Liver (tissue), 9 donors: ENCODE data around the gene GADL1. TPM values are rescaled to one million over a fixed set of nuclear protein-coding genes. Genes with fewer than 3 reads are reported as not detected.

ENCODE experiments used
- DNase-seq: peaks from one replicate; pipeline ENCODE4 v3.0.0-alpha.2; 2017; ENCODE audit warnings: low spot score
- H3K27ac ChIP-seq, 2 donors: one replicate each; pipeline ENCODE4 v1.7.0; 2013; ENCODE audit warnings: inconsistent platforms in 2 of 2, low read length in 2 of 2, control low read depth in 1 of 2, low read depth in 1 of 2, mild to moderate bottlenecking in 1 of 2
- H3K27me3 ChIP-seq, 4 donors: one replicate each; pipeline versions ENCODE4 v1.6.1 to v1.7.0; 2013; ENCODE audit warnings: low read length in 3 of 4, inconsistent platforms in 1 of 4, mild to moderate bottlenecking in 1 of 4, moderate library complexity in 1 of 4; ENCODE audit not compliant: control insufficient read depth in 4 of 4, insufficient read depth in 4 of 4
- H3K36me3 ChIP-seq, 4 donors: one replicate each; pipeline versions ENCODE4 v1.6.1 to v1.7.0; 2013; ENCODE audit warnings: low read length in 3 of 4, mild to moderate bottlenecking in 3 of 4, low read depth in 1 of 4, moderate library complexity in 1 of 4; ENCODE audit not compliant: control insufficient read depth in 4 of 4, insufficient read depth in 3 of 4
- H3K4me1 ChIP-seq, 4 donors: one replicate each; pipeline versions ENCODE4 v1.6.1 to v1.7.0; 2013; ENCODE audit warnings: low read length in 3 of 4, mild to moderate bottlenecking in 3 of 4, moderate library complexity in 1 of 4; ENCODE audit not compliant: control insufficient read depth in 4 of 4, insufficient read depth in 4 of 4
- H3K4me3 ChIP-seq, 3 donors: one replicate each; pipeline versions ENCODE4 v1.6.1 to v1.7.0; 2013; ENCODE audit warnings: low read length in 3 of 3, control low read depth in 1 of 3, low read depth in 1 of 3, mild to moderate bottlenecking in 1 of 3
- H3K9ac ChIP-seq, 2 donors: one replicate each; pipeline ENCODE4 v1.7.0; 2013; ENCODE audit warnings: low read length in 2 of 2, mild to moderate bottlenecking in 2 of 2, moderate library complexity in 2 of 2, control low read depth in 1 of 2, low read depth in 1 of 2
- H3K9me3 ChIP-seq, 4 donors: one replicate each; pipeline versions ENCODE4 v1.6.1 to v1.7.0; 2013; ENCODE audit warnings: low read length in 3 of 4; ENCODE audit not compliant: control insufficient read depth in 4 of 4
- ATF3 ChIP-seq: IDR thresholded peaks from 2 replicates; pipeline ENCODE4 v1.6.1; 2016; ENCODE audit warnings: antibody characterized with exemption
- CTCF ChIP-seq: fragments of 150-350 bp; IDR thresholded peaks from 2 replicates; pipeline ENCODE4 v1.5.1; 2017; ENCODE audit warnings: improper control_type of control experiment, low read depth, low read length; ENCODE audit not compliant: missing input control
- EGR1 ChIP-seq, 2 donors: IDR thresholded peaks; 2 replicates each; pipeline ENCODE4 v1.6.1; 2016 to 2018; ENCODE audit warnings: antibody characterized with exemption in 2 of 2, low read depth in 2 of 2
- FOXA1 ChIP-seq: IDR thresholded peaks from 2 replicates; pipeline ENCODE4 v1.6.1; 2016; ENCODE audit warnings: antibody characterized with exemption
- FOXA2 ChIP-seq: IDR thresholded peaks from 2 replicates; pipeline ENCODE4 v1.6.1; 2016; ENCODE audit warnings: antibody characterized with exemption
- GABPA ChIP-seq, 2 donors: IDR thresholded peaks in 1 of 2; conservative IDR thresholded peaks in 1 of 2; 2 replicates each; pipeline ENCODE4 v1.6.1; 2016; ENCODE audit warnings: antibody characterized with exemption in 2 of 2, mild to moderate bottlenecking in 1 of 2, moderate library complexity in 1 of 2
- HNF4A ChIP-seq, 2 donors: conservative IDR thresholded peaks; 2 replicates each; pipeline ENCODE4 v1.6.1; 2016; ENCODE audit warnings: antibody characterized with exemption in 2 of 2, mild to moderate bottlenecking in 2 of 2
- HNF4G ChIP-seq: IDR thresholded peaks from 2 replicates; pipeline ENCODE4 v1.6.1; 2016; ENCODE audit warnings: antibody characterized with exemption
- JUND ChIP-seq, 2 donors: IDR thresholded peaks; 2 replicates each; pipeline ENCODE4 v1.6.1; 2016; ENCODE audit warnings: antibody characterized with exemption in 2 of 2
- NR2F2 ChIP-seq: IDR thresholded peaks from 2 replicates; pipeline ENCODE4 v1.6.1; 2016; ENCODE audit warnings: antibody characterized with exemption
- RAD21 ChIP-seq, 2 donors: IDR thresholded peaks; 2 replicates each; pipeline ENCODE4 v1.6.1; 2016; ENCODE audit warnings: antibody characterized with exemption in 2 of 2, mild to moderate bottlenecking in 2 of 2
- REST ChIP-seq: IDR thresholded peaks from 2 replicates; pipeline ENCODE4 v1.6.1; 2016; ENCODE audit warnings: antibody characterized with exemption, mild to moderate bottlenecking
- RXRA ChIP-seq, 2 donors: IDR thresholded peaks; 2 replicates each; pipeline ENCODE4 v1.6.1; 2017 to 2018; ENCODE audit warnings: antibody characterized with exemption in 2 of 2, mild to moderate bottlenecking in 1 of 2
- SP1 ChIP-seq: IDR thresholded peaks from 2 replicates; pipeline ENCODE4 v1.6.1; 2018; ENCODE audit warnings: antibody characterized with exemption, mild to moderate bottlenecking
- YY1 ChIP-seq: IDR thresholded peaks from 2 replicates; pipeline ENCODE4 v1.6.1; 2016; ENCODE audit warnings: antibody characterized with exemption, mild to moderate bottlenecking
- ZBTB33 ChIP-seq: IDR thresholded peaks from 2 replicates; pipeline ENCODE4 v1.6.1; 2016; ENCODE audit warnings: antibody characterized with exemption
- WGBS: extraction: QIAGEN DNeasy Blood & Tissue Kit; methylation state at CpG from one replicate; pipeline ENCODE4 v1.1.7; 2013; 5-methylcytosine and 5-hydroxymethylcytosine counted together
- polyA plus RNA-seq, 2 donors: library from polyadenylated mRNA; stranded (reverse) in 1 of 2; unstranded in 1 of 2; fragments of 200-250 nt in 1 of 2; fragments of >200 nt in 1 of 2; fragmentation: Nextera tagmentation in 1 of 2; extraction: Ambion mirVana in 1 of 2; gene quantifications; one replicate each; pipeline versions ENCODE4 v1.2.1 to v1.2.3, GENCODE V29; 2013 to 2015
- total RNA-seq, 2 donors: library from RNA; depleted of rRNA; stranded (reverse); fragments of >200 nt; gene quantifications; one replicate each; pipeline ENCODE4 v1.2.3, GENCODE V29; 2014
- TF ChIP-seq, protein P1 (sequence below): IDR thresholded peaks from 2 replicates; pipeline ENCODE4 v1.6.1; 2016; ENCODE audit warnings: antibody characterized with exemption
- donor health status: healthy.
- donor health status: healthy.
- donor health status: healthy.
- donor health status: healthy.
- donor health status: healthy.

Gene GADL1
- total and polyA plus RNA-seq, 4 donors = not detected

- Histone ChIP-seq H3K27ac (no peak overlapping the region), H3K9ac (no peak overlapping the region), H3K4me1 (peaks cover 0 to 4% (median 2%) of the 10 kb centered on the region in 4 donors), H3K4me3 (no peak overlapping the region), H3K27me3 (peaks cover 0 to 3% (median 0%) of the 10 kb centered on the region in 4 donors), H3K36me3 (no peaks in the 10 kb centered on the region), H3K9me3 (peaks cover 0 to 2% (median 0%) of the 10 kb centered on the region in 4 donors)
- DNase-seq = no peak
- TF ChIP-seq RAD21 (IDR thresholded peaks at IDR 0.05) (peak; percentile 63 to 74), FOXA1 (no peak), YY1 (no peak), ATF3 (no peak), HNF4A (conservative IDR thresholded peaks at IDR 0.05) (no peak), CTCF (peak; percentile 34), EGR1 (IDR thresholded peaks at IDR 0.05; ENCODE audit: low read depth in 2 of 2) (no peak), ZBTB33 (no peak)
- TF ChIP-seq, protein P1, sequence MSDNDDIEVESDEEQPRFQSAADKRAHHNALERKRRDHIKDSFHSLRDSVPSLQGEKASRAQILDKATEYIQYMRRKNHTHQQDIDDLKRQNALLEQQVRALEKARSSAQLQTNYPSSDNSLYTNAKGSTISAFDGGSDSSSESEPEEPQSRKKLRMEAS = no peak
- 93% methylated on average over 1 of the region's 1 CpG for WGBS
Observed at GRCh38 chr3:30779686-30780287, 114.7 kb downstream of the GADL1 start.

- H3K27ac ChIP-seq = no peak overlapping the region
- H3K9ac ChIP-seq = no peak overlapping the region
- H3K27me3 ChIP-seq = peaks cover 0 to 3% (median 0%) of the 10 kb centered on the region in 4 donors
- DNase-seq = no peak
- WGBS = 89% methylated on average over 3 of the region's 3 CpGs
- peaks cover 0 to 2% (median 0%) of the 10 kb centered on the region in 4 donors for H3K9me3 ChIP-seq
- H3K4me3 ChIP-seq = no peak overlapping the region
- H3K4me1 ChIP-seq = peaks cover 0 to 4% (median 2%) of the 10 kb centered on the region in 4 donors
- H3K36me3 ChIP-seq = no peaks in the 10 kb centered on the region
- TF ChIP-seq HNF4A (conservative IDR thresholded peaks at IDR 0.05) = no peak
- no peak for TF ChIP-seq RXRA (IDR thresholded peaks at IDR 0.05)
- TF ChIP-seq NR2F2 = no peak
- no peak for TF ChIP-seq JUND (IDR thresholded peaks at IDR 0.05)
- TF ChIP-seq REST = no peak
- no peak for TF ChIP-seq EGR1 (IDR thresholded peaks at IDR 0.05; ENCODE audit: low read depth in 2 of 2)
- TF ChIP-seq YY1 = no peak
- no peak for TF ChIP-seq RAD21 (IDR thresholded peaks at IDR 0.05)
- TF ChIP-seq ATF3 = no peak
- no peak for TF ChIP-seq HNF4G
- TF ChIP-seq GABPA (IDR thresholded peaks at IDR 0.05 in 1 of 2, conservative IDR thresholded peaks at IDR 0.05 in 1 of 2) = no peak
- TF ChIP-seq FOXA1 = no peak
- TF ChIP-seq, protein P1 = no peak
- TF ChIP-seq FOXA2 = no peak
- no peak for TF ChIP-seq ZBTB33
- no peak for TF ChIP-seq SP1
Observed at GRCh38 chr3:30778933-30779332, 115.5 kb downstream of the GADL1 start.
